Activated naive CD4-positive, alpha-beta T cell (primary cell): Measurements from ENCODE around the gene CYB5R3.

Source experiments
- DNase-seq, 4 experiments: peaks; one replicate each; lab custom pipeline; 2025; lab: John Stamatoyannopoulos, UW

The CYB5R3 gene

GRCh38 chr22:42649246-42650099, at the start of gene CYB5R3:
TSS of gene CYB5R3 (minus strand) at chr22:42649392. CDS start at chr22:42649315, 77 bp downstream.
- DNase-seq = peak; percentile 29 to 69 (median 49)

DNA sequence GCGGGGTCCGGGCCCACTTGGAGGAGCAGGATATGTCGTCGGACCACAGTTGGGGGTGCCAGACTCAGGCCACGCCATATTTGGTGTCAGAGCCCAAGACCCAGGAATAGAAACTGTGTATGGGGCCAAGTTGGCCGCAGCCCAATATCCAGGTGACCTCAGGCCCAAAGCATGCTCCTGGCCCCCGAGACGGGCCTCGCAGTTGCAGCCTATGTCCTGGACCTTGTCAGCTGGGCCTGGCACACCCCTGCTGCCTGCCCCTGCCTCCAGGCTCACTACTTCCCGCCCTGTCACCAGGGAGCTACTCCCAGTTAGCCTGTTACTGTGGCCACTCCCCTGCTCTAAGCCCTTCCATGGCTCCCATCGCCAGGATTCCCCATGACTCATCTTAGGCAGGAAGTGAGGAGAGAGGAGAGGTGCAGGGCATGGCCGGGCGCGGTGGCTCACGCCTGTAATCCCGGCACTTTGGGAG, 48.4 kb upstream of the CYB5R3 start:
- no peak for DNase-seq

- DNase-seq = no peak
These were observed 47.3 kb upstream of the CYB5R3 start for GRCh38 chr22:42696331-42696967.

DNA sequence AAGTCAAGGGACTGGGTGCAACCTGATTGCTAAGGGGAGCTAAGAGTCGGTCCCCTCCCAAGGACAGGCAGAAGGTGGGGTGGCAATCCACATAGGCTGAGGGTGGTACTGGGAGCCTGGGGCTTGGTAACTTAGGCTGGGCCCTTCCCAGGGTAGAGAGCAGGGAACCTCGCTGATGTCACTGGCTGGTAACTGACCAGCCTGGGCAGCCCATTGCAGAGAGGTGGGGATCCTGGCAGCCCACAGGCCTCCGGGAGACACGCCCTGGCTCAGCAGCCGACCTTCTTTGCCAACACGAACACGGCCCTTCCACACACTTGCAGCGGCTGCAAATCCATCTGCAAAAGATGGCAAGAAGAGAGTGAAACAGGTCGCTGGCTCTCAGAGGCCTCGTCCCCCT, 46.1 kb upstream of the CYB5R3 start:
- DNase-seq = no peak

DNA sequence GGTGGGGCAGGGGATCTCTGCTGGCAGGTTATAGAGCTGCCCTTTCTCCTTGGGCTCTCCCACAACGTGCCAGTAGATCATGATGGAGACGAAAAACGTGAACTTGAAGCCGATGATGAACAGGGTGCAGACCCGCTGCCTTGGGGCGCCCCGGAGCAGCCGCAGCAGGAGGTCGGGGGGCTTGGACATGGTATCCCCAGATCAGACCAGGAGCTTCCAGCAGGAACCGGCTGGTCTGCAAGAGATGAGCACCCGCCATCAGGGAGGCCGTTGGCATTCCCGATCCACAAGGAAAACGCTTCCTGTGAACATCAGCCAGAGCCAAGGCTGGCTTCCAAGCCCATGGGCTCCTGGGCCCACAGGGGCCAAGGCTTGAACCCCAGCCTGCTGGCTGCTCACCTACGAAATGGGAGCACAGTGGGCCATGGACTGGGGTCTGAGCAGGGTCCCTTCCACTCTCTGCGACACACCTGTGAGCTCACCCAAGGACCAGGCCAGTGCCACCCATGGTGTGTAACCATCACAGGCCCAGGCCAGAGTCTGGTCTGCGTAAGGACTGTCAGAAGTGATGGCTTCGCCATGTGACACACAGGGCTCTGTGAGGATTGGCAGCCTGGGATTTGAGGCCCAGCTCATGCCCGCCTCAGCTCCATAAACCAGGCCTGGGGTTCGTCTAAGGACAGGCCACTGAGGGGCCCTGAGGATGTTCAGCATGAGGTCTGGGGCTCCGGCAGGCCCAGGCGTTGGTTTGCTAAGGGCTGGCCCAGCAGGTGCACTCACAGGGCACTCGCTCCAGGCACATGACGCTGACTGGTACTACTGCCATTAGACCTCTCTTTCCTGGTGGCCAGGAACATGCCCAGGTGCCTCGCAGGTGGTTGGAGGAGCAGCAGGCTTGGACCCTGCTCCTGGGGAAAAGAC, 44.8 kb upstream of the CYB5R3 start:
- DNase-seq = no peak

DNA sequence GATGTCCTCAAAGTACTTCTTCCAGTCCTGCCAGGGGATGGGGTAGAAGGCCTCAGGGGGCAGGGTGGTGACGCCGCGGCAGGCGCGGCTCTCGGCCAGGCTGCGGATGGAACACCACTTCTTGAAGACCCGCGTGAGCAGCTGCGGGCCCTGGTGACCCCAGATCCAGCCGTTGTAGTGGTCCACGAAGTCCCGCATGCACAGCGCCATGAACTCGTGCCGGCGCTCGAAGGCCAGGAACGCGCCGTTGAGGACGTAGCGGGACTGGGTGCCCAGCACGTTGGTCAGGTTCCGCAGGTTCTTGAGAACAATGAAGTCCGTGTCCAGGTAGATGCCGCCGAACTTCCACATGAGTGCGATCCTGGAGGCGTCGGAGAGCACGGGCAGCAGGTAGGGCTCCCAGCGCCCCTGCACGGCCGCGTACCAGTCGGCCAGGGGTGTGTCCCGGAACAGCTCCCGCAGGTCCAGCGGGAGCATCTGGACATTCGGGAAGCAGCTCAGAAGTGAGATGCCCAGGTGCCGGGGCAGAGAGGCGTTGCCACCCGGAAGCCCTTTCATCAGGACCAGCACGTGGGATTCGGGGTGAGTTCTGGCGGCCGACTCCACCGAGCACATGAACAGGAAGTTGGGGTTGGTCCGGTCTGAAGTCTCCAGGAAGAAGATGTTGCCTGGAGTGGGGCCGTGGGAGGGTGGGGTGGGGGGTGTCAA, 44.0 kb upstream of the CYB5R3 start:
- no peak for DNase-seq

DNA sequence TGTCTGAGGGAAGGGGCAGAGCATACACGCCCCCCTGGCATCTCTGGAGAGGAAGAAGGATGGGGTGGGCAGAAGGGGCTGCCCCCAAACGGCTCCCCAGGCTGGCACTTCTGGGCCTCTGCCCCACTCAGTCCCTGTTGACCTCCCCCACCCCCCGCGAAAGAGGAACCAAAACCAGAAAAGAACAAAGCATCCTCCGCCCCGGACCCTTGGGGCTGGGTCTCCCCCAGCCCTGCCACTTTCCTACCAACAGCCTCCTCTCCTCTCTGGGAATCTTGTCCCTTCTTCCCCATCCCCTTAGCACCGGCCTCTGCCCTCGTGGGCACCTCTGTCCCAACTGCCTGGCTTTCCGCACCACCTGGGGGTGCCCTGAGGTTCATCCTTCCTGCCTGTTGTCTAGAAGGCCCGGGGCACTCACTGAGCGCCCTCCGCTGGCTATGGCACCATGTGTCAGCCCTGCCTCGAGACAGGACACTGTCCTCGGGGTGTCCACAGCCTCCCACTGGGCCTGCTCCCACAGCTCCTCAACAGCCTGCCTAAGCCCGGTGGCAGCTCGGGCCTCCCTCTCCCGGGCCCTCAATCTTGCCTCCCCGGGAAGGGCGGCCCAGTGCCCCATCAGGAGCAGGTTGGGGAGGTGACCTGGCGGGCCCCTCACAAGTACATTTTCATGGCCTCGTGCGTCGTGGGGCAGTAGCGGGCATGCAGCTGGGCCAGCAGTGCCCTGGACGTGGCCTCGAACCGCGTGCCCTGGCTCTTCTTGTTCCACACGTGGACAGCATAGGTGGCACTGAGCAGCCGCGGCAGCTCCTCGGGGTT, 43.3 kb upstream of the CYB5R3 start:
- no peak for DNase-seq

GRCh38 chr22:42691440-42691839, 42.2 kb upstream of the CYB5R3 start:
- no peak for DNase-seq

DNA sequence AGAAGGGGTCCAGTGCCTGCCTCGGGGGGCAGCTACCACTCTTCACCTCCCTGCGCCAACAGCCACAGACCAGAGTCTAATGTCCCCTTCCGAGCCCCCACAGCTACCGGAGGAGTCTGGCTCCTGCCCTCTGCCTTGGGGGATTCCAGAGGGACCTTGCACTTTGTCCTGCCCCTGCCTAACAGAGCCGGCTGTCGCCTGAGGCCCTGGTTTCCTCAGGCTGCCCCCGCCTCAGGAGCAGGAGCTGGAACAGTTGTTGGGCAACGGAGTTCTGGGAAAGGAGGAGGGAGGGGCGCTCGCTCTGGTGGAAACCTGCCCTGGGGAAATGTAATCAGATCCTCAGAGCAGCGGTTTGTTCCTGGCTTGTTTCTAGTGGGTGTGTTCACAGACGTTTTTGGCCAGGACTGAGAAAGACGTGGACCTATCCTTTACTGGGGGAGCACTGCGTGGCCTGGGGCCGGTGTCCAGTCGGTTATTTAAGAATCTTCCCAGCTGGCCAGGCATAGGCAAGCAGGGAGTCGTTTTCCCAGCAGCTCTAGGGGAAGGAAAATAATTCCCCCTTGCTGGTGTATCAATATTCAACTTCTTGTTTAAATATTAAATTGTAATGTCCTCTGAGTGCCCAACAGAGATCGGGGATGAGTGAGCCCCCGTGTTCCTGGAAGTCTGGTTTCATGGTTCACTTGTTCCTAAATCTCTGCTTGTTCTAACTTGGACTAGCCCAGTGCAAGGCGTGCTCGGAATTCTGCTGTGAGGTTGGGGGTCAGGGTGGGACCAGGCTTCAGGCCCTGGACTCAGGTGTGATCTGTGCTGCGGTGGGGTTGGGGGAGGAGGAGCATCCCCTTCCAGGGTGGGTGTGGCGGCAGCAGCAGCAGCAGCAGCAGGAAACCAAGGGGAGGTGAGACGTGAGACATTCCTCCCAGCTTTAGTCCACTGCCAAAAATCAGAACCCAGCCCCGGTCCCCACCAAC, 39.3 kb upstream of the CYB5R3 start:
- DNase-seq = no peak

GRCh38 chr22:42686756-42687491, 37.7 kb upstream of the CYB5R3 start:
- no peak for DNase-seq

- DNase-seq = no peak
These were observed 36.9 kb upstream of the CYB5R3 start for GRCh38 chr22:42685941-42686653.

- no peak for DNase-seq
These were observed 35.4 kb upstream of the CYB5R3 start for GRCh38 chr22:42684462-42685195.

GRCh38 chr22:42683578-42684283, 34.5 kb upstream of the CYB5R3 start:
- no peak for DNase-seq

DNA sequence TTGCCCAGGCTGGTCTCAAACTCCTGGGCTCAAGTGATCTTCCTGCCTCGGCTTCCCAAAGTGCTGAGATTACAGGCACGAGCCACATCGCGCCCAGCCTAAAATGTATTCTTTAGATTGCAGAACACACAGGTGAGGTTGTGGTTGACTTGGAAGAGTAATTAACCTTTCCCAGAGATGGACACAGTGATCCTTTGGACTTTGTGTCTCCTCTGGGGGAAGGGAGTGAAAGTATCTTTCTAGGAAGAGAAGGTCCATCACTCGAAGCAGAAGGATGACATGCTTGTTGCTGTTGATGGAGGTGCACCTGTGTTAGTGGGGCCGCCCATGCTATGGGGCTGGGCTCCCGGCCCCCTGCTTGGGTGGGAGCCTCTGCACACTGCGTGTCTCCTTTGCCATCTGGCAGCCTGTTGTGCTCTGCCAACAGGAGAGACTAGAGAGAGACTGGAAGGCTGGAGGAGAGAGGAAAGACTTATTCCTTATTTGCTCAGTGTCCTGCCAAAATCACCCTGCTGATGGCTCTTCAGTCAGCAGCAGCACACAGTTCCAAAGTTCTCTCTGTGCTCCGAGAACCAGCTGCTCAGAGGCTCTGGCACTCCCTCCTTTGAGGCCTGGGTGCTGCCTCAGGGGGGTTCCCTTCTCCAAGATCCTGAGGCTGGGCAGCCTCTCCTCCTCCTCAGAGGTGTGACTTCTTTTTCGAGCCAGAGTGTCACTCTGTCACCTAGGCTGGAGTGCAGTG, 33.1 kb upstream of the CYB5R3 start:
- DNase-seq = no peak

- no peak for DNase-seq
These were observed 31.5 kb upstream of the CYB5R3 start for GRCh38 chr22:42680648-42681047.

DNA sequence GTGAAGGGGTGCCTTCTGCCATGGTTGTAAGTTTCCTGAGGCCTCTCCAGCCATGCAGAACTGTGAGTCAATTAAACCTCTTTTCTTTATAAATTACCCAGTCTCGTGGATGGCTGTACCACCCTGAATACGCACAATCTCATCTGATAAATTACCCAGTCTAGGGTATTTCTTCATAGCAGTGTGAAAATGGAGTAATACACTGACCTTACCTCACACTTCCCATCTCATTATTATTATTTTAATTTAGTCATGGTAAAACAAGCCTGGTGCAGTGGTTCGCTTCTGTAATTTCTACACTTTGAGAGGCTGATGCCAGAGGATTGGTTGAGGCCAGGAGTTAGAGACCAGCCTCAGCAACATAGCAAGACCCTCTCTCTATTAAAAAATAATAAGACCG, 30.5 kb upstream of the CYB5R3 start:
- no peak for DNase-seq
